Caco-2 (cell line): ENCODE data around the gene CACNB2. TPM values are rescaled to one million over a fixed set of nuclear protein-coding genes. Genes with fewer than 3 reads are reported as not detected.

ENCODE experiments used
- BruUV-seq: library from RNA; stranded (reverse); fragments of 400-500 nt; replicated peaks from 2 replicates; lab custom pipeline; 2021; lab: Mats Ljungman, UMichigan
- CTCF ChIA-PET: fragments of 300-600 bp; sonication (Branson Sonifier 250); formaldehyde crosslinking; loops from one replicate; lab custom pipeline; 2022; ENCODE audit warnings: antibody characterized with exemption; lab: Charles Lee
- POLR2A ChIA-PET: fragments of 300-600 bp; sonication (Branson Sonifier 250); formaldehyde crosslinking; loops from one replicate; lab custom pipeline; 2022; ENCODE audit warnings: antibody characterized with exemption; lab: Charles Lee
- DNase-seq, 2 experiments: peaks; one replicate each; pipeline versions ENCODE4 v3.0.0 to v3.0.0-alpha.2; 2020 to 2022
- H3K27me3 ChIP-seq: replicated peaks from 2 replicates; pipeline ENCODE4 v1.6.0; 2011; ENCODE audit warnings: low read length; ENCODE audit not compliant: control insufficient read depth, insufficient read depth
- H3K36me3 ChIP-seq: 2 replicates; pipeline ENCODE4 v1.5.1; 2011; ENCODE audit warnings: low read length; ENCODE audit not compliant: control insufficient read depth, insufficient read depth
- H3K4me1 ChIP-seq: fragments of 250-450 bp; sonication (Bioruptor Pico); 2 replicates; pipeline ENCODE4 v1.5.1; 2020; ENCODE audit warnings: mild to moderate bottlenecking
- H3K4me3 ChIP-seq: 2 replicates; pipeline ENCODE4 v1.5.1; 2011; ENCODE audit warnings: low read depth, mild to moderate bottlenecking, control low read depth, low read length
- H3K9me3 ChIP-seq: fragments of 250-450 bp; sonication (Bioruptor Pico); 2 replicates; pipeline ENCODE4 v1.5.1; 2020; ENCODE audit warnings: mild to moderate bottlenecking, moderate library complexity
- H3K27ac Mint-ChIP-seq: one replicate; pipeline ENCODE4 v1.8.0; 2022; ENCODE audit warnings: mixed read lengths; ENCODE audit not compliant: unreplicated experiment
- H3K27me3 Mint-ChIP-seq: one replicate; pipeline ENCODE4 v1.8.0; 2022; ENCODE audit warnings: mixed read lengths; ENCODE audit not compliant: insufficient read depth, unreplicated experiment
- H3K36me3 Mint-ChIP-seq: one replicate; pipeline ENCODE4 v1.8.0; 2022; ENCODE audit warnings: mild to moderate bottlenecking, mixed read lengths; ENCODE audit not compliant: insufficient read depth, unreplicated experiment
- H3K4me1 Mint-ChIP-seq: one replicate; pipeline ENCODE4 v1.8.0; 2022; ENCODE audit warnings: low read depth, mixed read lengths; ENCODE audit not compliant: unreplicated experiment
- H3K4me3 Mint-ChIP-seq: one replicate; pipeline ENCODE4 v1.8.0; 2022; ENCODE audit warnings: mild to moderate bottlenecking, moderate library complexity, mixed read lengths; ENCODE audit not compliant: unreplicated experiment
- H3K9me3 Mint-ChIP-seq: one replicate; pipeline ENCODE4 v1.8.0; 2022; ENCODE audit warnings: mixed read lengths; ENCODE audit not compliant: unreplicated experiment
- intact Hi-C: fragments of 100-400 bp; cut with micrococcal nuclease; formaldehyde crosslinking; loops from one replicate; pipeline ENCODE4 v1.10.0; 2022; ENCODE audit not compliant: unreplicated experiment
- total RNA-seq: library from RNA; stranded (reverse); gene quantifications from 2 replicates; pipeline ENCODE4 v1.2.3, GENCODE V29; 2022
- TF ChIP-seq, protein P1 (sequence below), 2 experiments: fragments of 200-600 bp in 1 of 2; IDR thresholded peaks; 1 replicate in 1 of 2; 2 replicates in 1 of 2; pipeline versions ENCODE4 v1.5.1 to v1.8.0; 2011 to 2022; ENCODE audit warnings: antibody characterized with exemption in 1 of 2, control low read depth in 1 of 2, inconsistent platforms in 1 of 2, low read depth in 1 of 2, low read length in 1 of 2, mild to moderate bottlenecking in 1 of 2, moderate library complexity in 1 of 2; ENCODE audit not compliant: insufficient read depth in 1 of 2, severe bottlenecking in 1 of 2, unreplicated experiment in 1 of 2

Gene CACNB2
- total RNA-seq, 1 experiment from 2014 or later: 0.98 TPM

DNA sequence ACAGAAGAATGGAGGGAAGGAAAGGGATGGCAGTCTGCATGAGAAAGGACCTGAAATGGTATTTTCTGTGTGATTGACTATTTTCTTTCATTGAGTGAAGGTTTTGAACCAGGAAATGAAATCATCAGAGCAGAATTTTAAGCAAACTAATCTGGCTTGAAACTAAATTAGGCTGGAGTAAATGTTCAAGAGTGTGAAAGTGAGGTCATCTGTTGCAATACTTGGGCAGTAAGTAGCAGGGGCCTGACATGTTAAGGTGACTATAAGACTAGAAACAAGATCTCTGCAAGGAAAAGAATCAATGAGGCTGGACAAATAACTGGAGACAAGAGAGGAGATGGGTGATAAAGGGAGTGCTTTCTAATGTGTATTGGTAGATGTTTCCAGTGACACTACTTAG, 306.0 kb downstream of the CACNB2 start:
- DNase-seq: no peak
- ChIA-PET CTCF (no interaction called here), POLR2A (no interaction called here)
- Mint-ChIP-seq H3K27me3 (peaks cover 11% of the 10 kb centered on the region), H3K4me1 (no peaks in the 10 kb centered on the region), H3K4me3 (no peak overlapping the region), H3K36me3 (no peaks in the 10 kb centered on the region), H3K27ac (no peak overlapping the region), H3K9me3 (no peaks in the 10 kb centered on the region)
- intact Hi-C loops: no loop called here
- H3K36me3 ChIP-seq: no peaks in the 10 kb centered on the region
- 0 out of 2 replicates have a peak, but pooled peaks cover 1% of the 10 kb centered on the region for H3K27me3 ChIP-seq
- no peaks in the 10 kb centered on the region for H3K9me3 ChIP-seq
- H3K4me3 ChIP-seq: no peak overlapping the region
- TF ChIP-seq, protein P1, sequence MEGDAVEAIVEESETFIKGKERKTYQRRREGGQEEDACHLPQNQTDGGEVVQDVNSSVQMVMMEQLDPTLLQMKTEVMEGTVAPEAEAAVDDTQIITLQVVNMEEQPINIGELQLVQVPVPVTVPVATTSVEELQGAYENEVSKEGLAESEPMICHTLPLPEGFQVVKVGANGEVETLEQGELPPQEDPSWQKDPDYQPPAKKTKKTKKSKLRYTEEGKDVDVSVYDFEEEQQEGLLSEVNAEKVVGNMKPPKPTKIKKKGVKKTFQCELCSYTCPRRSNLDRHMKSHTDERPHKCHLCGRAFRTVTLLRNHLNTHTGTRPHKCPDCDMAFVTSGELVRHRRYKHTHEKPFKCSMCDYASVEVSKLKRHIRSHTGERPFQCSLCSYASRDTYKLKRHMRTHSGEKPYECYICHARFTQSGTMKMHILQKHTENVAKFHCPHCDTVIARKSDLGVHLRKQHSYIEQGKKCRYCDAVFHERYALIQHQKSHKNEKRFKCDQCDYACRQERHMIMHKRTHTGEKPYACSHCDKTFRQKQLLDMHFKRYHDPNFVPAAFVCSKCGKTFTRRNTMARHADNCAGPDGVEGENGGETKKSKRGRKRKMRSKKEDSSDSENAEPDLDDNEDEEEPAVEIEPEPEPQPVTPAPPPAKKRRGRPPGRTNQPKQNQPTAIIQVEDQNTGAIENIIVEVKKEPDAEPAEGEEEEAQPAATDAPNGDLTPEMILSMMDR (IDR thresholded peaks at IDR 0.05; ENCODE audit: insufficient read depth in 1 of 2, low read depth in 1 of 2, low read length in 1 of 2, severe bottlenecking in 1 of 2, unreplicated experiment in 1 of 2): no peak
- H3K4me1 ChIP-seq: no peaks in the 10 kb centered on the region
- no TSS peak for BruUV-seq

DNA sequence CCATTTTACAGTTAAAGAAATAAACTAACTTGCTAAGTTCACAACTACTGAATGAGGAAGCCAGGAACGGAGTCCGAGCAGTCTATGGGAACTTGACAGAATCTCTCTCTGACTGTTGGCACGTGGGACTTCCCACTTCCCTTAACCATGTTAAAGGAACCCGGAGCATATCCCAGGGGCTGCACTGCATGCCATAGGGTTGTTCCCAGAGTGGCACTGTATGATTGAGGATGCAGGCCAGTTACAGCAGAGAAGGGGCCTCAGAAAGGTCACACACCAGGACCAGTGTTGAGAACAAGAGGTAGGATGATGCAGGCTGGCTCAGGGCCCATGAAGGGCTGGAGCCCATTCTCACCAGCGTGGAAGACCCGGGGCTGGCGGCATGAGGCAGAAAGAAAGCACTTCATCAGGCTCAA, 309.4 kb downstream of the CACNB2 start:
- intact Hi-C loops: no loop called here
- H3K4me3 ChIP-seq: no peak overlapping the region
- no peak for DNase-seq
- Mint-ChIP-seq H3K27ac (no peak overlapping the region), H3K9me3 (no peaks in the 10 kb centered on the region), H3K4me1 (no peaks in the 10 kb centered on the region), H3K27me3 (peaks cover 11% of the 10 kb centered on the region), H3K4me3 (no peak overlapping the region), H3K36me3 (no peaks in the 10 kb centered on the region)
- H3K9me3 ChIP-seq: no peaks in the 10 kb centered on the region
- 0 out of 2 replicates have a peak, but pooled peaks cover 1% of the 10 kb centered on the region for H3K27me3 ChIP-seq
- TF ChIP-seq, protein P1 (IDR thresholded peaks at IDR 0.05; ENCODE audit: insufficient read depth in 1 of 2, low read depth in 1 of 2, low read length in 1 of 2, severe bottlenecking in 1 of 2, unreplicated experiment in 1 of 2): no peak
- CTCF ChIA-PET: no interaction called here
- no peaks in the 10 kb centered on the region for H3K36me3 ChIP-seq
- POLR2A ChIA-PET: no interaction called here
- H3K4me1 ChIP-seq: no peaks in the 10 kb centered on the region
- no TSS peak for BruUV-seq

DNA sequence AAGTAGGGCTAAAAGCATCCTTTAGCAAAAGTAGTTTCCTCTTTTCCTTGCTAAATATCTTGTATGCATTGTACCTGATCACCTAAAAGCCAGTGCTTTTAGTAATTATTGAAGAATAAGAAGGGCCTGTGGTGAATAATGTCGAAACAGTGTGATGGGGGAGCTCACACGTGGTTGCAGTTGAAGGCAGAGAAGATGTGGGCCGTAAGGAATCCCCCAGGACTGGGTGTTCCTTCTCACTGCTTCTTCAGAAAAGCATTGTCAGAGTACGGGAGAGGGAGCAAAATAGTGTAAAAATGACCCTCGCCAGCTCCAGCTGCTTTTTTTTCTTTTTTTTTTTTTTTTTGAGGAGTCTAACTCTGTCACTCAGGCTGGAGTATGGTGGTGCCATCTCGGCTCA, 310.1 kb downstream of the CACNB2 start:
- Mint-ChIP-seq H3K27ac (no peak overlapping the region), H3K9me3 (no peaks in the 10 kb centered on the region), H3K36me3 (no peaks in the 10 kb centered on the region), H3K4me1 (no peaks in the 10 kb centered on the region), H3K4me3 (no peak overlapping the region), H3K27me3 (peaks cover 11% of the 10 kb centered on the region)
- Histone ChIP-seq H3K36me3 (no peaks in the 10 kb centered on the region), H3K27me3 (0 out of 2 replicates have a peak, but pooled peaks cover 1% of the 10 kb centered on the region), H3K4me3 (no peak overlapping the region), H3K9me3 (no peaks in the 10 kb centered on the region), H3K4me1 (peaks cover 4% of the 10 kb centered on the region)
- intact Hi-C loops: no loop called here
- no peak for DNase-seq
- ChIA-PET CTCF (no interaction called here), POLR2A (no interaction called here)
- TF ChIP-seq, protein P1 (IDR thresholded peaks at IDR 0.05; ENCODE audit: insufficient read depth in 1 of 2, low read depth in 1 of 2, low read length in 1 of 2, severe bottlenecking in 1 of 2, unreplicated experiment in 1 of 2): no peak
- no TSS peak for BruUV-seq
